ENCODE measurements around the gene RNF151. TPM values are rescaled to one million over a fixed set of nuclear protein-coding genes. Genes with fewer than 3 reads are reported as not detected.
A peak's percentile ranks its signal among the peaks of the same experiment; 100 is the strongest.

Gene RNF151

DNA sequence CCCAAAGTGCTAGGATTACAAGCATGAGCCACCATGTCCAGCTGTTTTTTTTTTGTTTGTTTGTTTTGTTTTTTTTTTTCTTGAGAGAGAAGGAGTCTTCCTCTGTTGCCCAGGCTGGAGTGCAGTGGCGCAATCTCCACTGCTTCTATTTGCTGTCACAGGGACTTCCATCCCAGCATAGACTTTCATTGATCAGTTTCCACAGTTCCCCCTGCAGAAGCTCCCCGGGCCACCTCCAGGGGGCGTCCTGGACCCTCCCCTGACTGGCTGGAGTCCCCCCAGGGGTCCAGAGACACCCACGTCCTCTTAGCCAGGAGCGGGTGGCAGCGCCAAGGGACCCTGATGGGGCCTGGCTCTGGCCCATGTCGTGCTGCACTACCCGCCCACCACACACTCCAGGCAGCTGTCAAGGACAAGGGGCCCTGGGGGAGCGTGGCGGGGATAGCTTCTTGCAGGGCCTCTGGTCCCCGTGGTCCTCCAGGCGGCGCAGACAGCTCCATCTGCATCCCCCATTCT is 49.8 kb downstream of the RNF151 start:
- no peaks in the 10 kb centered on the region for H3K9me3 ChIP-seq (replicated peaks in 1 of 2; ENCODE audit: control insufficient read depth in 2 of 2, insufficient read depth in 1 of 2, low read depth in 1 of 2, low read length in 2 of 2)
- H3K27ac ChIP-seq (replicated peaks; ENCODE audit: low read length) = no peak overlapping the region
- H4K8ac ChIP-seq (ENCODE audit: low read depth, low read length) = no peak overlapping the region
- no peak overlapping the region for H2BK12ac ChIP-seq (ENCODE audit: low read length)
- H4K91ac ChIP-seq (ENCODE audit: low read depth, low read length, poor library complexity) = no peak overlapping the region
- H3K4ac ChIP-seq (ENCODE audit: low read length) = no peak overlapping the region
- no peak overlapping the region for H2BK120ac ChIP-seq (ENCODE audit: low read depth, low read length)
- H3K4me3 ChIP-seq (ENCODE audit: low read length in 2 of 2) = no peak overlapping the region
- no peak overlapping the region for H3K14ac ChIP-seq (ENCODE audit: low read length)
- no peak overlapping the region for H3K18ac ChIP-seq (ENCODE audit: low read length)
- H3K4me2 ChIP-seq (ENCODE audit: insufficient read depth, low read length, poor library complexity, severe bottlenecking) = no peak overlapping the region
- H2AFZ ChIP-seq (ENCODE audit: low read length) = no peak overlapping the region
- H3K27me3 ChIP-seq (ENCODE audit: control insufficient read depth in 3 of 3, insufficient read depth in 3 of 3, low read depth in 1 of 3, low read length in 3 of 3) = peaks cover 19 to 32% (median 30%) of the 10 kb centered on the region in 3 experiments
- H3K79me1 ChIP-seq (ENCODE audit: low read depth, low read length) = no peaks in the 10 kb centered on the region
- DNase-seq (ENCODE audit: low spot score) = no peak
- H3K23ac ChIP-seq (ENCODE audit: low read depth, low read length, poor library complexity) = peak overlapping the region; percentile 89
- peak overlapping the region; percentile 4 for H2BK15ac ChIP-seq (ENCODE audit: low read length)
- H2AK5ac ChIP-seq (ENCODE audit: low read depth, low read length) = peak overlapping the region; percentile 88
- H3K36me3 ChIP-seq (replicated peaks in 1 of 2; ENCODE audit: control insufficient read depth in 2 of 2, insufficient read depth in 2 of 2, low read length in 2 of 2) = no peaks in the 10 kb centered on the region
- WGBS, 2 donors (ENCODE audit: extremely low coverage in 2 of 2, insufficient read length in 2 of 2, insufficient replicate concordance in 1 of 2) = no CpG with 5 or more reads among the region's 13 CpGs
- H3K4me1 ChIP-seq (ENCODE audit: control insufficient read depth in 2 of 2, insufficient read depth in 1 of 2, low read depth in 1 of 2, low read length in 2 of 2) = peaks cover 2 to 4% of the 10 kb centered on the region in 2 donors
- no peak overlapping the region for H3K9ac ChIP-seq (ENCODE audit: low read depth, low read length, poor library complexity)
- no peak overlapping the region for H2BK5ac ChIP-seq (ENCODE audit: low read length)

Small RNA genes lying within 50 kb of the gene (small RNA-seq; reads per million reads assigned to genes)
- gene AC005363.2 (ENCODE audit: insufficient read depth) = not detected
- gene RN7SL219P (ENCODE audit: insufficient read depth) = not detected
- not detected for gene SNORA10 (ENCODE audit: insufficient read depth)
- gene SNORA64 (ENCODE audit: insufficient read depth) = not detected

Measured in neuronal stem cell (in vitro differentiated cells).